ENCODE results near the gene MPZL2. TPM values are rescaled to one million over a fixed set of nuclear protein-coding genes. Genes with fewer than 3 reads are reported as not detected.

Gene MPZL2
- total RNA-seq, 2 donors from 2014 or later, result 19.7 to 48.5 TPM

- Histone ChIP-seq H3K4me3 (no peak overlapping the region), H3K27me3 (no peaks in the 10 kb centered on the region), H3K9me3 (no peaks in the 10 kb centered on the region), H3K27ac (no peak overlapping the region), H3K4me1 (no peaks in the 10 kb centered on the region), H3K36me3 (replicated peaks in 1 of 2; ENCODE audit: insufficient read depth in 1 of 2, low read depth in 2 of 2) (no peaks in the 10 kb centered on the region)
- intact Hi-C loops (cut with DNase I), result no loop called here
- ATAC-seq (no peak), DNase-seq (no peak)
- no peak for TF ChIP-seq CTCF (IDR thresholded peaks at IDR 0.05)
- TF ChIP-seq POLR2A (IDR thresholded peaks at IDR 0.05), result no peak
- WGBS, 2 donors, result 82 to 87% methylated on average over 7 of the region's 7 CpGs
Observed at GRCh38 chr11:118210323-118210722, 53.8 kb downstream of the MPZL2 start.

GRCh38 chr11:118209033-118209432 is 55.1 kb downstream of the MPZL2 start:
- Histone ChIP-seq H3K27ac (no peak overlapping the region), H3K9me3 (no peaks in the 10 kb centered on the region), H3K36me3 (replicated peaks in 1 of 2; ENCODE audit: insufficient read depth in 1 of 2, low read depth in 2 of 2) (no peaks in the 10 kb centered on the region), H3K4me1 (no peaks in the 10 kb centered on the region), H3K4me3 (no peak overlapping the region), H3K27me3 (no peaks in the 10 kb centered on the region)
- TF ChIP-seq POLR2A (IDR thresholded peaks at IDR 0.05) (no peak), CTCF (IDR thresholded peaks at IDR 0.05) (no peak)
- ATAC-seq, result no peak
- intact Hi-C loops (cut with DNase I), result no loop called here
- no peak for DNase-seq
- WGBS, 2 donors, result 76 to 79% methylated on average over 3 of the region's 3 CpGs

- Histone ChIP-seq H3K4me3 (no peak overlapping the region), H3K36me3 (replicated peaks in 1 of 2; ENCODE audit: insufficient read depth in 1 of 2, low read depth in 2 of 2) (no peaks in the 10 kb centered on the region), H3K27ac (peak overlapping the region in 1 of 4 donors; percentile 8), H3K27me3 (no peaks in the 10 kb centered on the region), H3K9me3 (no peaks in the 10 kb centered on the region), H3K4me1 (peaks cover 11% of the 10 kb centered on the region)
- TF ChIP-seq POLR2A (IDR thresholded peaks at IDR 0.05) (no peak), CTCF (IDR thresholded peaks at IDR 0.05) (no peak)
- intact Hi-C loops (cut with DNase I), result no loop called here
- 77 to 88% methylated on average over 2 of the region's 2 CpGs for WGBS, 2 donors
- no peak for ATAC-seq
- DNase-seq, result no peak
Observed at GRCh38 chr11:118207079-118207478, 57.0 kb downstream of the MPZL2 start.

- DNase-seq, result no peak
- Histone ChIP-seq H3K9me3 (no peaks in the 10 kb centered on the region), H3K27ac (peak overlapping the region in 1 of 4 donors; percentile 28), H3K4me3 (no peak overlapping the region), H3K36me3 (replicated peaks in 1 of 2; ENCODE audit: insufficient read depth in 1 of 2, low read depth in 2 of 2) (no peaks in the 10 kb centered on the region), H3K4me1 (peaks cover 11% of the 10 kb centered on the region), H3K27me3 (no peaks in the 10 kb centered on the region)
- intact Hi-C loops (cut with DNase I), result no loop called here
- 64 to 85% methylated on average over 1 of the region's 1 CpG for WGBS, 2 donors
- TF ChIP-seq POLR2A (IDR thresholded peaks at IDR 0.05), result no peak
- TF ChIP-seq CTCF (IDR thresholded peaks at IDR 0.05), result no peak
- no peak for ATAC-seq
Observed at GRCh38 chr11:118206391-118207031, 57.6 kb downstream of the MPZL2 start.
